Hematopoietic multipotent progenitor cell treated with erythropoietin and hydrocortisone succinate and interleukin-3 and kit ligand, for 8 days (in vitro differentiated cells): Measurements from ENCODE around the gene ORC3.
"Not testable (repeated sequence)": the region's sequence is repeated elsewhere in the genome, so short reads cannot be mapped to it uniquely, and the experiment has no call there.

ENCODE experiments used
- DNase-seq: peaks from one replicate; pipeline ENCODE4 v3.0.0-alpha.2; 2015

ORC3 gene

DNA sequence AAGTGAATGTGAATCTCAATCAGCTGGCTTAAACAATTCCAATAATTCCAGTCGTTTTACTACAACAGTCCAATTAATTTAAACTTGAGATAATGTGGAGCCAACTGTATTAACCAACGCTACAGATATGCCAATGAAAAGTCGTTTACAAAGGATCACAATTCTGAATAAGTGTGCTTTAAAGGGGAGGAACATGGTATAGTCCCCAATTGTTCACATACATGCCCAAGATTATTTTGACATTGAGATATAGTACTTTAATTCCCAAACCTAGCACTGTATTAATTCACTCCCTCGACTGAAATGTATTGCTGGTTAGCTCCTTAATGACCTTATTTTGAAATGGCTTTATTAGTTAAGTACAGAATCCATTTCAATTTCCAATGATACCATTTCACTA lies 109.6 kb downstream of the ORC3 start:
- peak; percentile 20 for DNase-seq

DNA sequence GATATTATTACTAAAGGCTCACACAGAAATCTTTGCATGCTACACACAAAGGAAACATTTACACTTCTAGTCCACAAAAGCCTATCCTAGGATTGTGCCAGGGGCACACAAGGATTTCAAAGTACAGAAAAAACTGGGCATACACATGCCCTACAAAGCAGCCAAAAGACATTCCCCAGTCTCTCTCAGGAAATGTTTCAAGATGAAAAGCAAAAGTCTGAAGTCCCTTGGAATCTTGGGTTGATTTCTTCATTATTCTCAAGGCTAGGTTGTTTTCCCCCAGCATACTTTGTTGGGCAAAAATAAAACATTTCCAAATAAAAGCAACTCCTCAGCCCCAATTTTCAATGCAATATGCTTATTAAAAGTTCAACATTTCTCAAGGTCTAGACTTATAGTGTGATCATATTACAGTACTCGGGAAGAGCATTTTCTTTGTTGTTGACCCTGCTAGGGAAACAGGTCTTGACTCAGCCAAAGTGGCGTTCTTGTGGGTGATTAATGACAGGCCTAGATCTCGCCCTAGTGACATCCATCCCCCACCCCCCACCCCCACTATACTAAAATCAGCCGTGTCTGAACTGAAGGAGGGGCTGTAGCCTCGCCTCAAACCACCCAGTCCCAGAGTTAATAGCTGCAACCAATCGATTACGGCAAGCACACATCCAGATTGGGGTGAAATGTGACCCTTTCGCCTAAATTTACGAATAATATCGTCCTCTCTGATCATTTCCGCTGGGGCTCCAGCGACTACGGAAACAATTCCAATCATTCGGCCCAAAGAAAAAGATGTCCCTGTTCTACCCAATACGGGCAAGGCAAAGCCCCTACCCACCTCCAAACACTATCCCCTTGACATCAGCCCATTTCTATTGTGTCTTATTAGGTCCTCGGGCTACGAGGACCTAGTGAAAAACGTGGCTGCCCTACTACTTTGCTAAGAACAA lies 110.7 kb downstream of the ORC3 start:
- peak; percentile 71 for DNase-seq

DNA sequence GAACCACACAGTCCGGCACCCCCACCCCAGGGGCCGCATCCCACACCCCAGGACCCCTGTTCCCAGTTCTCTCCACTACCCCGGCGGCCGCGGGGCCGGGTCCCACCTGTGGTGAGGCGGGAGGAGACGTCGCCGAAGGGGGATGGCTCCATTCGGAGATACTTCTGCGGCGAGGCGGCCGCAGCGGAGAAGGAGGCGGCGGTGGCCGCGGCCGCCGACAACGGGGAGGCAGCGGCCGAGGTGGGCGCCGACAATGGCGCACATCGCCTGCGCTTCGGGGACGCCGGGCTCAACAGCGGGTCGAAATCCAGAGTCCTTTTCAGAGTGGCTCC lies 111.4 kb downstream of the ORC3 start:
- no peak for DNase-seq

- DNase-seq: peak; percentile 99
Observed at GRCh38 chr6:87701676-87702588, 112.0 kb downstream of the ORC3 start, which contains the start of gene AKIRIN2. TSS of gene AKIRIN2 (minus strand) at chr6:87702233. CDS start at chr6:87701684, 549 bp downstream.

- DNase-seq: no peak
Observed at GRCh38 chr6:87702589-87702945, 112.6 kb downstream of the ORC3 start.

DNA sequence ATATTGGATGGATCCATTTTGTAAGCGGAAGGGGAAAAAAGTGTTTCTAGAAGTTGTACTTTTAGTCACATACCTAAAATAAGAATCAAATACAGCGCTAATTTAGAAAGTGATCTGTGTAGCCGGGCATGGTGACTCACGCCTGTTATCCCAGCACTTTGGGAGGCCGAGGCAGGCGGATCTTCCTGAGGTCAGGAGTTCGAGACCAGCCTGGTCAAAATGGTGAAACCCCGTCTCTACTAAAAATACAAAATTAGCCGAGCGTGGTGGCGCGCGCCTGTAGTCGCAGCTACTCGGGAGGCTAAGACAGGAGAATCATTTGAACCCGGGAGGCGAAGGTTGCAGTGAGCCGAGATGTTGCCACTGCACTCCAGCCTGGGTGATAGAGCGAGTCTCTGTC lies 113.1 kb downstream of the ORC3 start:
- not testable (repeated sequence) for DNase-seq

DNA sequence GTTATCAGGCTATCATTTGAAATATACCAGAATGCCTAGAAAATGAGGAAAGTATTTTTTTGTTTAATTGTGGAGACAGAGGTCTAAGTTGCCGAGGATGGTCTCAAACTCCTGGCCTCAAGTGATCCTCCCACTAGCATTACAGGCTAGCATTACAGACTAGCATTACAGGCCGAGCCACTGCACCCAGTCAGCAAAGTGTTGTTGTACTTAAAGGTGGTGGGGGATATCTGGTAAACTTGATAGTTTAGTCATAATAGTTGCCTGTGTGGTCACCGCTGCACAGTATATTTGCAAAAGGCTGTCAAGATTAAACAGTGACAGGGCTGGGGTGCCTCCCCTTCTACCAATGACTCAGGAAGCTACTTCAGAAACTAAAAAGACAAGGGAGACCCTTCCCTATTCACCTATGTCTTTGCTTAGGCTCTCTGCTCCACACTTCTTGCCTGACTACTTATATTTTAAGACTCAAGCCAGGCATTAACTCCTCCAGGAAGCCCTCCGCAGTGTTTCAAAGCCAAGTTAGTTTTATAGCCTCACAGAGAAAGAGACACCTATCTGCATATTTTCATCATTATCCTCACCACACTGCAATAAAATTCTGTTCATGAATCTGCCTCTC lies 115.2 kb downstream of the ORC3 start:
- DNase-seq: peak; percentile 21

- DNase-seq: no peak
Observed at GRCh38 chr6:87706187-87706966, 116.4 kb downstream of the ORC3 start.

GRCh38 chr6:87708581-87709427 lies 118.9 kb downstream of the ORC3 start:
- not testable (repeated sequence) for DNase-seq

GRCh38 chr6:87710090-87710489 lies 120.2 kb downstream of the ORC3 start:
- DNase-seq: no peak

DNA sequence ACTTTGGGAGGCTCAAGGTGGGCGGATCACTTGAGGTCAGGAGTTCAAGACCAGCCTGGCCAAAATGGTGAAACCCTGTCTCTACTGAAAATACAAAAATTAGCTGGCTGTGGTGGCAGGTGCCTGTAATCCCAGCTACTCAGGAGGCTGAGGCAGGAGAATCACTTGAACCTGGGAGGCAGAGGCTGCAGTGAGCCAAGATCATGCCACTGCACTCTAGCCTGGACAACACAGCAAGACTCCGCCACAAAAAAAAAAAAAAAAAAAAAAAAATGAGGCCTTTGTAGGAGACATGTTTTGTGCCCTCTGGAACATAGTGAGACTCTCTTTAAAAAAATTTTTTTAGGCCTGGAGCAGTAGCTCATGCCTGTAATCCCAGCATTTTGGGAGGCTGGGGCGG lies 122.8 kb downstream of the ORC3 start:
- not testable (repeated sequence) for DNase-seq

DNA sequence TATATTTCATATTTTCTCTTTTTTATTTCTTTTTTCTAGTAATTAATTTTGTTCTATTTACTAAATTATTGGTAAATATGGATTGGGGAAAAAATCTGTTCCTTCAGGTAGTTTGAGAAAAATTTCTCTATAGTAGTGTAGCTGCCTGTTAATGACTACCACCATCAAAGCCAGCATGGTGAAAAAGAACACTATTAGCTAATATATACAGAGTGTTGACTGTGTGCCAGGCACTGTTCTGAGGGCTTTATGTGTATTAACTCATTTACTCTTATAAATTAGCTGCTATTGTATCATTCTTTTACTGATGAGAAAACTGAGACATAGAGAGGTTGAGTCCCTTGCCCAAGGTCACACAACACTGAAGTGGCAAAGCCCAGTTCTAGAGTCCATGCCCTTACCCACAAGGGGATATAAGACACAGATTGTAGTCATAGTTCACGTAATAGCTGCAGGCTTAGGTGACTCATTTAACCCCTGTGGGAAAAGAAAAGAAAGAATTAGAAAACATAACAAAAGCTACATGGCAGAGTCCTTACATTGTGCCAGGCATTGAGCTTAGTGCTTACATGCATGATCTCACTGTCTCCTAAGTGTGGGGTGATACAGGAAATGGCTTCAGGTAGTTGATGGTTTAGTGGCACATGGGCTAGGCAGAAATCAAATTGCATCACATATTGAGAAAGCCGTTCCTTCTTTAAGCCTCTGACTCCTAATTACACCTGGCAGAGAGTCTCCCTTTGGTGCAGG lies 124.3 kb downstream of the ORC3 start:
- no peak for DNase-seq
